GM23338 (cell line): ENCODE measurements around the gene EGLN3. TPM values are rescaled to one million over a fixed set of nuclear protein-coding genes. Genes with fewer than 3 reads are reported as not detected.

ENCODE experiments used
- ATAC-seq: fragments of 200-7000 bp; cut with Tn5 transposase; 3 replicates; pipeline ENCODE4 v1.9.1; 2020
- DNase-seq: peaks from one replicate; pipeline ENCODE4 v3.0.0-alpha.2; 2015; ENCODE audit warnings: low spot score
- H2AFZ ChIP-seq: fragments of 200-600 bp; sonication (generic); 2 replicates; pipeline ENCODE4 v1.8.0; 2016; ENCODE audit warnings: antibody characterized with exemption, mild to moderate bottlenecking, moderate library complexity
- H3F3A ChIP-seq: fragments of 200-600 bp; sonication (generic); replicated peaks from 2 replicates; pipeline ENCODE4 v1.8.0; 2017; ENCODE audit warnings: antibody characterized with exemption, mixed run types, low read depth
- H3K27ac ChIP-seq: fragments of 200-600 bp; sonication (generic); 2 replicates; pipeline ENCODE4 v1.6.1; 2016; ENCODE audit warnings: low read depth
- H3K27me3 ChIP-seq: fragments of 200-600 bp; sonication (generic); 2 replicates; pipeline ENCODE4 v1.8.0; 2016; ENCODE audit warnings: mild to moderate bottlenecking, mixed run types, moderate library complexity; ENCODE audit not compliant: insufficient read depth
- H3K36me3 ChIP-seq: fragments of 200-600 bp; sonication (generic); 2 replicates; pipeline ENCODE4 v1.8.0; 2016; ENCODE audit warnings: mild to moderate bottlenecking; ENCODE audit not compliant: insufficient read depth
- H3K4me1 ChIP-seq: fragments of 200-600 bp; sonication (generic); 2 replicates; pipeline ENCODE4 v1.8.0; 2016; ENCODE audit warnings: mild to moderate bottlenecking, moderate library complexity; ENCODE audit not compliant: insufficient read depth
- H3K4me2 ChIP-seq: fragments of 200-600 bp; sonication (generic); 2 replicates; pipeline ENCODE4 v1.7.1; 2017; ENCODE audit warnings: mixed run types
- H3K4me3 ChIP-seq: fragments of 200-600 bp; sonication (generic); 2 replicates; pipeline ENCODE4 v1.6.1; 2016; ENCODE audit warnings: mixed run types
- H3K79me2 ChIP-seq: fragments of 200-600 bp; sonication (generic); replicated peaks from 2 replicates; pipeline ENCODE4 v1.8.0; 2017; ENCODE audit warnings: mild to moderate bottlenecking; ENCODE audit not compliant: insufficient read depth
- H3K9me2 ChIP-seq: fragments of 200-600 bp; sonication (generic); 2 replicates; pipeline ENCODE4 v1.8.0; 2017; ENCODE audit not compliant: insufficient read depth
- H4K20me1 ChIP-seq: fragments of 200-600 bp; sonication (generic); replicated peaks from 2 replicates; pipeline ENCODE4 v1.8.0; 2017; ENCODE audit warnings: mild to moderate bottlenecking; ENCODE audit not compliant: insufficient read depth
- H3K27ac Mint-ChIP-seq: 2 replicates; pipeline ENCODE4 v1.8.0; 2020; ENCODE audit warnings: inconsistent platforms, mild to moderate bottlenecking, moderate library complexity, mixed read lengths
- H3K27me3 Mint-ChIP-seq: 3 replicates; pipeline ENCODE4 v1.8.0; 2022; ENCODE audit warnings: low read depth, mild to moderate bottlenecking, moderate library complexity, mixed read lengths, inconsistent platforms; ENCODE audit not compliant: insufficient read depth, poor library complexity
- H3K36me3 Mint-ChIP-seq: 3 replicates; pipeline ENCODE4 v1.8.0; 2021; ENCODE audit warnings: low read depth, mild to moderate bottlenecking, inconsistent platforms, moderate library complexity, mixed read lengths
- H3K4me1 Mint-ChIP-seq: 3 replicates; pipeline ENCODE4 v1.8.0; 2020; ENCODE audit warnings: mild to moderate bottlenecking, inconsistent platforms, mixed read lengths
- H3K4me3 Mint-ChIP-seq: 3 replicates; pipeline ENCODE4 v1.8.0; 2021; ENCODE audit warnings: moderate library complexity, mild to moderate bottlenecking, inconsistent platforms, mixed read lengths
- H3K9me3 Mint-ChIP-seq: 3 replicates; pipeline ENCODE4 v1.8.0; 2020; ENCODE audit warnings: moderate library complexity, mild to moderate bottlenecking, inconsistent platforms, mixed read lengths
- CREB1 ChIP-seq: fragments of 250-450 bp; sonication (Bioruptor Pico); IDR thresholded peaks from 2 replicates; pipeline ENCODE4 v1.5.0; 2020; ENCODE audit warnings: low read depth, mild to moderate bottlenecking, moderate library complexity
- EZH2 ChIP-seq: fragments of 200-600 bp; sonication (generic); IDR thresholded peaks from one replicate; pipeline ENCODE4 v1.8.0; 2017; ENCODE audit warnings: antibody characterized with exemption, mild to moderate bottlenecking, low read depth; ENCODE audit not compliant: unreplicated experiment
- EZH2phosphoT487 ChIP-seq: fragments of 200-600 bp; sonication (generic); IDR thresholded peaks from one replicate; pipeline ENCODE4 v1.8.1; 2018; ENCODE audit warnings: antibody characterized with exemption; ENCODE audit not compliant: unreplicated experiment
- JUNB ChIP-seq: IDR thresholded peaks from one replicate; pipeline ENCODE4 v1.6.1; 2016; ENCODE audit warnings: antibody characterized with exemption; ENCODE audit not compliant: unreplicated experiment
- NANOG ChIP-seq: IDR thresholded peaks from 2 replicates; pipeline ENCODE4 v1.6.1; 2016; ENCODE audit warnings: antibody characterized with exemption, borderline replicate concordance
- REST ChIP-seq: IDR thresholded peaks from one replicate; pipeline ENCODE4 v1.6.1; 2018; ENCODE audit warnings: antibody characterized with exemption; ENCODE audit not compliant: unreplicated experiment
- STAT1 ChIP-seq: IDR thresholded peaks from one replicate; pipeline ENCODE4 v1.6.1; 2016; ENCODE audit warnings: antibody characterized with exemption; ENCODE audit not compliant: unreplicated experiment
- ZNF114 ChIP-seq: fragments of 250-450 bp; sonication (Bioruptor Pico); IDR thresholded peaks from 2 replicates; pipeline ENCODE4 v1.5.0; 2020; ENCODE audit warnings: mild to moderate bottlenecking, moderate library complexity
- polyA plus RNA-seq: library from polyadenylated mRNA; unstranded; fragments of >200 nt; fragmentation: Nextera tagmentation; extraction: Ambion mirVana; gene quantifications from 2 replicates; pipeline ENCODE4 v1.2.1, GENCODE V29; 2016
- total RNA-seq: library from RNA; depleted of rRNA; stranded (reverse); fragments of >200 nt; shearing (Covaris generic); gene quantifications from 2 replicates; pipeline ENCODE4 v1.2.3, GENCODE V29; 2014

Gene EGLN3
- total and polyA plus RNA-seq, 2 experiments from 2014 or later: 26.8 to 42.9 TPM

GRCh38 chr14:33876274-33876673 is 74.6 kb downstream of the EGLN3 start:
- no peaks in the 10 kb centered on the region for H4K20me1 ChIP-seq
- Mint-ChIP-seq H3K9me3 (peaks cover 38% of the 10 kb centered on the region), H3K4me3 (no peak overlapping the region), H3K36me3 (peaks cover 21% of the 10 kb centered on the region), H3K4me1 (no peaks in the 10 kb centered on the region), H3K27me3 (no peaks in the 10 kb centered on the region), H3K27ac (no peak overlapping the region)
- no peak overlapping the region for H2AFZ ChIP-seq
- H3K36me3 ChIP-seq: no peaks in the 10 kb centered on the region
- no peak for TF ChIP-seq STAT1
- no peak for TF ChIP-seq NANOG
- no peak for TF ChIP-seq ZNF114 (CRISPR knock-in tag)
- no peak for TF ChIP-seq JUNB
- no peak for TF ChIP-seq EZH2
- no peak for TF ChIP-seq REST
- TF ChIP-seq CREB1: no peak
- no peak for TF ChIP-seq EZH2phosphoT487
- no peaks in the 10 kb centered on the region for H3K27me3 ChIP-seq
- no peak for ATAC-seq
- no peaks in the 10 kb centered on the region for H3K79me2 ChIP-seq
- H3K27ac ChIP-seq: no peak overlapping the region
- H3K4me1 ChIP-seq: no peaks in the 10 kb centered on the region
- H3K4me3 ChIP-seq: no peak overlapping the region
- peaks cover 12% of the 10 kb centered on the region; the same call in 1 of the 2 replicates for H3K9me2 ChIP-seq
- no peaks in the 10 kb centered on the region for H3F3A ChIP-seq
- DNase-seq: no peak
- no peak overlapping the region for H3K4me2 ChIP-seq
